Vagina (tissue), 2 donors: Measurements from ENCODE around the gene WWOX. TPM values are rescaled to one million over a fixed set of nuclear protein-coding genes. Genes with fewer than 3 reads are reported as not detected.

Source experiments
- DNase-seq, 2 donors: peaks; one replicate each; pipeline ENCODE4 v3.0.0-alpha.2; 2017; ENCODE audit errors: extremely low spot score in 2 of 2
- H3K27ac ChIP-seq: fragments of 200-600 bp; sonication (generic); one replicate; pipeline ENCODE4 v1.5.1; 2019
- H3K27me3 ChIP-seq: fragments of 200-600 bp; sonication (generic); one replicate; pipeline ENCODE4 v1.5.1; 2019
- H3K36me3 ChIP-seq, 2 donors: fragments of 200-600 bp; sonication (generic); one replicate each; pipeline ENCODE4 v1.5.1; 2017 to 2019
- H3K4me1 ChIP-seq: fragments of 200-600 bp; sonication (generic); one replicate; pipeline ENCODE4 v1.5.1; 2019
- H3K4me3 ChIP-seq, 2 donors: fragments of 200-600 bp; sonication (generic); 1 replicate in 1 of 2; 2 replicates in 1 of 2; pipeline ENCODE4 v1.5.1; 2016 to 2019
- H3K9me3 ChIP-seq: fragments of 200-600 bp; sonication (generic); one replicate; pipeline ENCODE4 v1.5.1; 2019
- POLR2A ChIP-seq, 2 donors: fragments of 450-650 bp; IDR thresholded peaks; one replicate each; pipeline ENCODE4 v1.6.1; 2017; ENCODE audit warnings: antibody characterized with exemption in 2 of 2, mild to moderate bottlenecking in 2 of 2, moderate library complexity in 2 of 2
- POLR2AphosphoS5 ChIP-seq, 2 donors: sonication (generic); formaldehyde crosslinking; IDR thresholded peaks; one replicate each; pipeline ENCODE4 v1.9.0; 2017; ENCODE audit warnings: antibody characterized with exemption in 2 of 2, mild to moderate bottlenecking in 2 of 2, low read depth in 1 of 2; ENCODE audit not compliant: insufficient read depth in 1 of 2
- intact Hi-C: fragments of 100-400 bp; cut with DNase I; formaldehyde crosslinking; loops from one replicate; pipeline ENCODE4 v1.15.1; 2023
- total RNA-seq: library from RNA; depleted of rRNA; stranded (reverse); fragments of >200 nt; gene quantifications from one replicate; pipeline ENCODE4 v1.2.3, GENCODE V29; 2016
- TF ChIP-seq, protein P1 (sequence below), 3 experiments: fragments of 450-650 bp in 2 of 3; fragments of 200-600 bp in 1 of 3; sonication (generic) in 1 of 3; IDR thresholded peaks; one replicate each; pipeline ENCODE4 v1.5.1; 2017 to 2019; ENCODE audit warnings: antibody characterized with exemption in 3 of 3, mild to moderate bottlenecking in 2 of 3, moderate library complexity in 2 of 3

WWOX gene
- total RNA-seq, 1 donor from 2014 or later, result 33.1 TPM

DNA sequence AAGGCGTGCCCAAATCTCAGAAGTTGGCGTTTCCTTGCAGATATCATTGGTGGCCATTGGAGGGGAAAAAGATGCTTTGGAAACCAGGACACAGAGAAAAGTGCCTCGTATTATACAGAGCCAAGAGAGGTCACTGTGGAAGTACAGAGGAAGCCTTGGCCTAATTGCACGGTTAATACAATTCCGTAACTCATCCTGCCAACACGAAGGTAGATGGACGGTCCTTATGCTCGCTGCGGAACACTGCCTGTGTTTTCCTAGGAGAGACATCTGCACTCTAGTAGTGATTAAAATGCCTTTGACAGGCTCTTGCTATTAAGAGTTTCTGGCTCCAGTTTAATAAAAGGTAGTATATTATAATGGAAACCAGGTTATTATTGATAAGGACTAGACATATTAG, 536.4 kb downstream of the WWOX start:
- no peaks in the 10 kb centered on the region for H3K4me1 ChIP-seq
- DNase-seq, result no peak
- no peak overlapping the region for H3K27ac ChIP-seq
- H3K36me3 ChIP-seq, result no peaks in the 10 kb centered on the region
- H3K4me3 ChIP-seq, result no peak overlapping the region
- no peak for TF ChIP-seq POLR2AphosphoS5 (IDR thresholded peaks at IDR 0.05; ENCODE audit: insufficient read depth in 1 of 2, low read depth in 1 of 2)
- TF ChIP-seq, protein P1, sequence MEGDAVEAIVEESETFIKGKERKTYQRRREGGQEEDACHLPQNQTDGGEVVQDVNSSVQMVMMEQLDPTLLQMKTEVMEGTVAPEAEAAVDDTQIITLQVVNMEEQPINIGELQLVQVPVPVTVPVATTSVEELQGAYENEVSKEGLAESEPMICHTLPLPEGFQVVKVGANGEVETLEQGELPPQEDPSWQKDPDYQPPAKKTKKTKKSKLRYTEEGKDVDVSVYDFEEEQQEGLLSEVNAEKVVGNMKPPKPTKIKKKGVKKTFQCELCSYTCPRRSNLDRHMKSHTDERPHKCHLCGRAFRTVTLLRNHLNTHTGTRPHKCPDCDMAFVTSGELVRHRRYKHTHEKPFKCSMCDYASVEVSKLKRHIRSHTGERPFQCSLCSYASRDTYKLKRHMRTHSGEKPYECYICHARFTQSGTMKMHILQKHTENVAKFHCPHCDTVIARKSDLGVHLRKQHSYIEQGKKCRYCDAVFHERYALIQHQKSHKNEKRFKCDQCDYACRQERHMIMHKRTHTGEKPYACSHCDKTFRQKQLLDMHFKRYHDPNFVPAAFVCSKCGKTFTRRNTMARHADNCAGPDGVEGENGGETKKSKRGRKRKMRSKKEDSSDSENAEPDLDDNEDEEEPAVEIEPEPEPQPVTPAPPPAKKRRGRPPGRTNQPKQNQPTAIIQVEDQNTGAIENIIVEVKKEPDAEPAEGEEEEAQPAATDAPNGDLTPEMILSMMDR (IDR thresholded peaks at IDR 0.05), result no peak
- no peak for TF ChIP-seq POLR2A (IDR thresholded peaks at IDR 0.05)
- no peaks in the 10 kb centered on the region for H3K27me3 ChIP-seq
- intact Hi-C loops, result no loop called here
- no peaks in the 10 kb centered on the region for H3K9me3 ChIP-seq

DNA sequence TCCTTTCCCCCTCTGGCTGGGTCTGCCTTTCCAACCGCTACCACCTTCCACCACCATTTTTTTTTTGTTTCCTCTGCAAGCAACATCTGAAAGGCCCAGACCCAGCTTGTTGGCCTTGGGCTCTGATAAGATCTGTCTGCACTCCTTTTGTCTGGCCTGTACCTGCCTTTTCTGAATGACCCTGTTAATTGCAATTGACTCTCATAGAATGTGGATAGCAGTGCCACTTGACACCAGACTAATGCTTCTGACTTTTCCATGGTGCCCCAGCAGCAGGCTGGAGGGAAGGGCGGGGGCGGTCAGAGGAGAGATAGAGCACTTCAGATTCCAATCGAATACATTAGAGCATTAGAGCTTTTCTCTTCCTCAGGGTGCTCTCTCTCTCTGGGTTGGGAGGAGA, 538.9 kb downstream of the WWOX start:
- Histone ChIP-seq H3K27ac (no peak overlapping the region), H3K27me3 (no peaks in the 10 kb centered on the region), H3K9me3 (no peaks in the 10 kb centered on the region), H3K4me1 (no peaks in the 10 kb centered on the region), H3K4me3 (no peak overlapping the region), H3K36me3 (no peaks in the 10 kb centered on the region)
- TF ChIP-seq POLR2A (IDR thresholded peaks at IDR 0.05), result no peak
- TF ChIP-seq, protein P1 (IDR thresholded peaks at IDR 0.05), result no peak
- TF ChIP-seq POLR2AphosphoS5 (IDR thresholded peaks at IDR 0.05; ENCODE audit: insufficient read depth in 1 of 2, low read depth in 1 of 2), result no peak
- no peak for DNase-seq
- intact Hi-C loops, result no loop called here

DNA sequence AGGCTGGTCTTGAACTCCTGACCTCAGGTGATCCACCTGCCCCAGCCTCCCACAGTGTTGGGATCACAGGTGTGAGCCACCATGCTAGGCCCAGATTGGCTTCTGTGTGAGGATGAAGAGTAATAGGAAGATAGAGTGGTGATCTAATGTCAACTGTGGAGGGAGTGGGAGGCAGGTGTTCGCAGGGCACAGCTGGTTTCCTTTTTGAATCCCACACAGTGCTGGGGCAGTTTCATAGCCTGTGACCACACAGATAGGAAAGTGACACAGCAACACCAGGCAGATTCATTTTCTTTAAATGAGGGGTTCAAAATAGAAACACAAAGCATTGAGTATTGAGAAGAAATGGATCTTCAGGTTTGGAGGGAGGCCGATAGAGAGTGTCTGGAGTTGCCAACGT, 540.3 kb downstream of the WWOX start:
- Histone ChIP-seq H3K4me1 (no peaks in the 10 kb centered on the region), H3K27ac (no peak overlapping the region), H3K9me3 (no peaks in the 10 kb centered on the region), H3K27me3 (no peaks in the 10 kb centered on the region), H3K36me3 (no peaks in the 10 kb centered on the region), H3K4me3 (no peak overlapping the region)
- no peak for DNase-seq
- no peak for TF ChIP-seq POLR2A (IDR thresholded peaks at IDR 0.05)
- TF ChIP-seq, protein P1 (IDR thresholded peaks at IDR 0.05), result no peak
- no peak for TF ChIP-seq POLR2AphosphoS5 (IDR thresholded peaks at IDR 0.05; ENCODE audit: insufficient read depth in 1 of 2, low read depth in 1 of 2)
- intact Hi-C loops, result no loop called here

DNA sequence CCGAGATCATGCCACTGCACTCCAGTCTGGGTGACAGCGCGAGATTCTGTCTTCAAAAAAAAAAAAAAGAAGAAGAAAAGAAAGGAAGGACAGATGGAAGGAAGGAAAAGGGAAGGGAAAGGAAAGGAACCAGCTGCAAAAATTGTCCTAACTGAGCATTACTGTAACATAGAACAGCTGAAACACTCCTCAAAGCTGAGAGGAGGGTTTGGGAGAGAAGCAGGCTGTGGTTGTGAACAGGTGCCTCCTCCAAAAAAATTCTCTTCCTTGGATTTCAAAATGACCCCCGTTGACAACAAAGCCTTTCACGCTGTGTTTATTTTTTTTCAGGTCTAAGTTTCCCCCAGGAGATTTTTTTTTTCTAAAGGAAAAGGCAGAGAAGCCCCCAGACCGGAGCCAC, 541.4 kb downstream of the WWOX start:
- H3K27ac ChIP-seq, result no peak overlapping the region
- TF ChIP-seq, protein P1 (IDR thresholded peaks at IDR 0.05), result no peak
- no peaks in the 10 kb centered on the region for H3K4me1 ChIP-seq
- intact Hi-C loops, result no loop called here
- no peaks in the 10 kb centered on the region for H3K36me3 ChIP-seq
- H3K4me3 ChIP-seq, result no peak overlapping the region
- no peak for DNase-seq
- no peaks in the 10 kb centered on the region for H3K9me3 ChIP-seq
- no peaks in the 10 kb centered on the region for H3K27me3 ChIP-seq

DNA sequence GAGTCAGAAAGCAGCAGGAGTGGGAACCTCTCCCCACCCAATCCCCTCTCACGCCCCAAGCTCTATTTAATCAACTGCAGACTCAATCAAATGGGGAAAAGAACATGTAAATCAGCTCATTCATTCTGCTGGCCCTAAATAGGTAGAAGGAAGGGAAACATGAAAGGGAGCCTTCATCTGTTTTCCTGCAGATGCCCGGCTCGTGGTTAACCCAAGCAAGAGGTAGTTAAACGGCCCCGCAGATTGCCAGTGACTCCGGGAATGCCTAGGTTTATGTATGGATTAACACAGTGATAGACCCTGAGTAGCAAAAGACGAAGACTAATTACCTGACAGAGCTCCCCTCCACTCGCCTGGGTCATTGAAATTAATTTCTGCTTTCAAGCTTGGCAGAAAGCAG, 542.0 kb downstream of the WWOX start:
- intact Hi-C loops, result no loop called here
- no peaks in the 10 kb centered on the region for H3K9me3 ChIP-seq
- H3K27ac ChIP-seq, result no peak overlapping the region
- no peaks in the 10 kb centered on the region for H3K36me3 ChIP-seq
- no peaks in the 10 kb centered on the region for H3K4me1 ChIP-seq
- H3K27me3 ChIP-seq, result no peaks in the 10 kb centered on the region
- no peak overlapping the region for H3K4me3 ChIP-seq
- DNase-seq, result no peak
- TF ChIP-seq, protein P1 (IDR thresholded peaks at IDR 0.05), result no peak
- no peak for TF ChIP-seq POLR2A (IDR thresholded peaks at IDR 0.05)
- TF ChIP-seq POLR2AphosphoS5 (IDR thresholded peaks at IDR 0.05; ENCODE audit: insufficient read depth in 1 of 2, low read depth in 1 of 2), result no peak
